MCF 10A (cell line): Measurements from ENCODE around the gene RIC3. TPM values are rescaled to one million over a fixed set of nuclear protein-coding genes. Genes with fewer than 3 reads are reported as not detected.

ENCODE experiments used
- BruUV-seq: library from RNA; stranded (reverse); fragments of 400-500 nt; replicated peaks from 2 replicates; lab custom pipeline; 2021; lab: Mats Ljungman, UMichigan
- CTCF ChIA-PET: fragments of 300-600 bp; sonication (Branson Sonifier 250); formaldehyde crosslinking; extraction: SDS; loops from one replicate; lab custom pipeline; 2021; ENCODE audit warnings: antibody characterized with exemption, inconsistent platforms; lab: Yijun Ruan, JAX
- POLR2A ChIA-PET: fragments of 300-600, 350-650 bp; sonication (Branson Sonifier 250); formaldehyde crosslinking; extraction: SDS; loops from one replicate; lab custom pipeline; 2020; ENCODE audit warnings: antibody characterized with exemption, inconsistent platforms; lab: Yijun Ruan, JAX
- DNase-seq: peaks from one replicate; pipeline ENCODE4 v3.0.0-alpha.2; 2018; ENCODE audit not compliant: unreplicated experiment
- H3K27ac Mint-ChIP-seq: one replicate; pipeline ENCODE4 v1.8.0; 2022; ENCODE audit warnings: mild to moderate bottlenecking, low read depth, mixed read lengths; ENCODE audit not compliant: unreplicated experiment
- H3K27me3 Mint-ChIP-seq: one replicate; pipeline ENCODE4 v1.8.0; 2022; ENCODE audit warnings: mixed read lengths; ENCODE audit not compliant: insufficient read depth, unreplicated experiment
- H3K36me3 Mint-ChIP-seq: one replicate; pipeline ENCODE4 v1.8.0; 2022; ENCODE audit warnings: mild to moderate bottlenecking, moderate library complexity, mixed read lengths; ENCODE audit not compliant: insufficient read depth, unreplicated experiment
- H3K4me1 Mint-ChIP-seq: one replicate; pipeline ENCODE4 v1.8.0; 2022; ENCODE audit warnings: mixed read lengths; ENCODE audit not compliant: insufficient read depth, unreplicated experiment
- H3K4me3 Mint-ChIP-seq: one replicate; pipeline ENCODE4 v1.8.0; 2022; ENCODE audit warnings: mild to moderate bottlenecking, moderate library complexity, mixed read lengths; ENCODE audit not compliant: unreplicated experiment
- H3K9me3 Mint-ChIP-seq: one replicate; pipeline ENCODE4 v1.8.0; 2022; ENCODE audit warnings: mixed read lengths; ENCODE audit not compliant: unreplicated experiment
- intact Hi-C: fragments of 100-400 bp; cut with micrococcal nuclease; formaldehyde crosslinking; loops from 2 replicates; pipeline ENCODE4 v1.14.1; 2022
- total RNA-seq: library from RNA; stranded (reverse); gene quantifications from 2 replicates; pipeline ENCODE4 v1.2.3, GENCODE V29; 2022
- TF ChIP-seq, protein P1 (sequence below): fragments of 200-600 bp; IDR thresholded peaks from one replicate; pipeline ENCODE4 v1.8.0; 2022; ENCODE audit warnings: antibody characterized with exemption, mild to moderate bottlenecking; ENCODE audit not compliant: unreplicated experiment

RIC3 gene
- total RNA-seq, 1 experiment from 2014 or later = 0.65 TPM

DNA sequence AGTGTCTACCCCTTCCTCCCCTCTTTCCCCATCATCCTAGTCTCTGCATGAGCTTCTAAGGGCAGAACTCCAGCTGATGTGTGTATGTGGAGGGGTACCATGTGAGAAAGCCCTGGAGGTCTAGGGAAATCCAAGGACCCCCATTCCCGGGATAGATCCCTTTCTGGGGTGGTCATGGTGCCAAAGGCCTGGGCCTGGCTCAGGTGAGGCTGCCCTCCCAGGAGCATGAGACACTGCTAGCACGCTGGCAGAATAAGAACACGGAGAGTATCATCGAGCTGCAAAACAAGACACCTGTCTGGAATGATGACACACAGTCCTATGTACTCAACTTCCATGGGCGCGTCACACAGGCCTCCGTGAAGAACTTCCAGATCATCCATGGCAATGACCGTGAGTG, 68.2 kb downstream of the RIC3 start:
- POLR2A ChIA-PET = no interaction called here
- Mint-ChIP-seq H3K4me1 (no peaks in the 10 kb centered on the region), H3K36me3 (peaks cover 6% of the 10 kb centered on the region), H3K27me3 (no peaks in the 10 kb centered on the region), H3K9me3 (no peaks in the 10 kb centered on the region), H3K27ac (no peak overlapping the region), H3K4me3 (no peak overlapping the region)
- intact Hi-C loops = no loop called here
- DNase-seq = no peak
- BruUV-seq = no TSS peak
- CTCF ChIA-PET = interaction anchor here (0.5 to 21.2 kb wide), 27 partner anchors 10 to 1729 kb away, joined by 3 to 786 read pairs (median 16); partner anchors contain the start of gene TUB
- TF ChIP-seq, protein P1, sequence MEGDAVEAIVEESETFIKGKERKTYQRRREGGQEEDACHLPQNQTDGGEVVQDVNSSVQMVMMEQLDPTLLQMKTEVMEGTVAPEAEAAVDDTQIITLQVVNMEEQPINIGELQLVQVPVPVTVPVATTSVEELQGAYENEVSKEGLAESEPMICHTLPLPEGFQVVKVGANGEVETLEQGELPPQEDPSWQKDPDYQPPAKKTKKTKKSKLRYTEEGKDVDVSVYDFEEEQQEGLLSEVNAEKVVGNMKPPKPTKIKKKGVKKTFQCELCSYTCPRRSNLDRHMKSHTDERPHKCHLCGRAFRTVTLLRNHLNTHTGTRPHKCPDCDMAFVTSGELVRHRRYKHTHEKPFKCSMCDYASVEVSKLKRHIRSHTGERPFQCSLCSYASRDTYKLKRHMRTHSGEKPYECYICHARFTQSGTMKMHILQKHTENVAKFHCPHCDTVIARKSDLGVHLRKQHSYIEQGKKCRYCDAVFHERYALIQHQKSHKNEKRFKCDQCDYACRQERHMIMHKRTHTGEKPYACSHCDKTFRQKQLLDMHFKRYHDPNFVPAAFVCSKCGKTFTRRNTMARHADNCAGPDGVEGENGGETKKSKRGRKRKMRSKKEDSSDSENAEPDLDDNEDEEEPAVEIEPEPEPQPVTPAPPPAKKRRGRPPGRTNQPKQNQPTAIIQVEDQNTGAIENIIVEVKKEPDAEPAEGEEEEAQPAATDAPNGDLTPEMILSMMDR = no peak

DNA sequence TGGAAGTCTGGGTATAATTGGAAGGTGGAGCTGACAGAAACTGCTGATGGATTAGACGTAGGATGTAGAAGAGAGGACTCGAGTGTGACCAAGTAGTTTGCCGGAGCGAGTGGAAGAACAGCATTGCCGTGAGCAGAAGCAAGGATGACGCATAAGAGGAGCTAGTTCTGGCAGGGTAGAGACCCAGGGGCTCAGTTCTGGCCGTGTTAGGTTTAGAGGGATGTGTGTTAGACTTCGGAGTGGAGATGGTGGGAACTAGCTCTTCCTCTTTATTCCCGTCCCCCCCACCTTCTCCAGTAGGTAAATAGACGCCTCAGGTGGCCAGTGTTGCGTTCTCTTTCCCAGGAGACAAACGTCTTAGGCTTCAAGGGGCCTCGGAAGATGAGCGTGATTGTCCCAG, 68.7 kb downstream of the RIC3 start:
- no peak for DNase-seq
- TF ChIP-seq, protein P1 = no peak
- CTCF ChIA-PET = interaction anchor here (0.6 to 21.2 kb wide), 42 partner anchors 10 to 1728 kb away, joined by 3 to 786 read pairs (median 6); partner anchors contain the start of genes EIF3F, LMO1 and TUB

DNA sequence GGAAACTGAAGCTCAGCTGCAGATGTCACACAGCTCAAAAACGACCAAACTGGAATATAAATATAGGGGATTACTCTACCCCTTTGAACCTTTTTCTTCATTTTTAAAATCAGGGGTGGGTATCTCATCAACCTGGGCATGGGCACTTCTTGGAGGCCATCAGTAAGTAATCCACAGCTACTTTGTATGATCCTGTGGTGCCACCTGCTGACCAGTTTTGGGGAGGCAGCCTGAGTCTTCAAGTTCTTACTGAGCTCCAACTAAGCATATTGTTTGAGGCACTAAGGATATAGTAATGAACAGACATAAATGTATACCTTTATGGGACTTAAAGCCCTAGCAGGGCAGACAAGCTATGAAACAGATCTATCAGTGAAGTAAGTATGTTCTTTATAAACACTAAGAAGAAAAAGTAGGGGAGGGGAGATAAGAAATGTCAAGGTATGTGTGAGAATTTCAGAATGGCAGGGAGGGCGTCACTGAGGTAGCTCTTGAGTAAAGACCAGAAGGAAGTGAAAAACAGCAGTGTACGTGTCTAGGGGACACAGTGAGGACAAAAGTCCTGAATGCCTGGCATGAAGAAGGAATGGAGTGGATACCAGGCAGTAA, 69.4 kb downstream of the RIC3 start:
- Mint-ChIP-seq H3K27me3 (no peaks in the 10 kb centered on the region), H3K4me3 (no peak overlapping the region), H3K9me3 (no peaks in the 10 kb centered on the region), H3K36me3 (peaks cover 6% of the 10 kb centered on the region), H3K4me1 (no peaks in the 10 kb centered on the region), H3K27ac (no peak overlapping the region)
- TF ChIP-seq, protein P1 = peak; percentile 95
- no TSS peak for BruUV-seq
- POLR2A ChIA-PET = interaction anchor here (0.5 to 1.9 kb wide), 4 partner anchors 65 to 1354 kb away, joined by 3 to 10 read pairs (median 4); no protein-coding TSS in a partner anchor
- CTCF ChIA-PET = interaction anchor here (0.5 to 21.2 kb wide), 76 partner anchors 10 to 1957 kb away, joined by 3 to 786 read pairs (median 4); partner anchors contain the start of genes EIF3F, LMO1 and TUB
- DNase-seq = peak; percentile 75
- intact Hi-C loops = loop anchor here (1.0 to 2.0 kb wide), 3 partner anchors 66 to 207 kb away; no protein-coding TSS in a partner anchor

More for the DNA sequence above, 68.7 kb downstream of the RIC3 start:
- Mint-ChIP-seq H3K27ac (no peak overlapping the region), H3K4me3 (no peak overlapping the region), H3K9me3 (no peaks in the 10 kb centered on the region), H3K36me3 (peaks cover 6% of the 10 kb centered on the region), H3K27me3 (no peaks in the 10 kb centered on the region), H3K4me1 (no peaks in the 10 kb centered on the region)
- POLR2A ChIA-PET = interaction anchor here (1.9 kb wide), 1 partner anchor 94 kb away, joined by 10 read pairs; no protein-coding TSS in a partner anchor
- intact Hi-C loops = no loop called here
- no TSS peak for BruUV-seq

DNA sequence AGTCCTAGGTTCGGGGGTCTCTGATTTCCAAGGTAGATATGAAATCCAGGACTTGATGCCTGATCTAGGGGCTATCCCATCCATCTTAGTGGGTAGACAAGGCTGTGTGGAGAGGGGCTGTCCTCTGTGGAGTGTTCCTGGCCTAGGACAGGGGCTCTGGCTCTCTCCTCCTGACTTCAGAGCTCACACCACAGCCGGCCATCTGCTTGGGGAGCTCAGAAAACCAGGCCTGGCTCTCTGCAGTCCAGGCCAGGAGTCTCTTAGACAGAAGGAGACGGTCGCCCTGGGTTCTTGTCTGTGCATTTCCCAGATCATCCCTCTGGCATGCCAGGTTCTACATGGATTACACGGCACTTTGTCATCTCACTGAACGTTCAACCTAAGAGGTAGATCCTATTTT, 69.9 kb downstream of the RIC3 start:
- H3K4me1 Mint-ChIP-seq = no peaks in the 10 kb centered on the region
- BruUV-seq = no TSS peak
- no peaks in the 10 kb centered on the region for H3K27me3 Mint-ChIP-seq
- ChIA-PET CTCF (interaction anchor here (0.5 to 21.2 kb wide), 63 partner anchors 10 to 1957 kb away, joined by 3 to 786 read pairs (median 5); partner anchors contain the start of genes EIF3F, LMO1 and TUB), POLR2A (interaction anchor here (0.5 to 1.9 kb wide), 4 partner anchors 64 to 1354 kb away, joined by 3 to 10 read pairs (median 4); no protein-coding TSS in a partner anchor)
- H3K4me3 Mint-ChIP-seq = no peak overlapping the region
- no peak for DNase-seq
- H3K27ac Mint-ChIP-seq = no peak overlapping the region
- H3K36me3 Mint-ChIP-seq = peaks cover 6% of the 10 kb centered on the region
- TF ChIP-seq, protein P1 = no peak
- H3K9me3 Mint-ChIP-seq = no peaks in the 10 kb centered on the region
- intact Hi-C loops = loop anchor here (1.0 to 2.0 kb wide), 3 partner anchors 66 to 206 kb away; no protein-coding TSS in a partner anchor
